AG04450 (cell line): Measurements from ENCODE around the gene C11orf21. TPM values are rescaled to one million over a fixed set of nuclear protein-coding genes. Genes with fewer than 3 reads are reported as not detected.

Source experiments
- CTCF ChIA-PET: fragments of 300-600, 350-600 bp; formaldehyde crosslinking; extraction: SDS; loops from one replicate; lab custom pipeline; 2022; ENCODE audit warnings: antibody characterized with exemption, inconsistent platforms; lab: Charles Lee
- POLR2A ChIA-PET: fragments of 350-600 bp; formaldehyde crosslinking; extraction: SDS; loops from one replicate; lab custom pipeline; 2021; ENCODE audit warnings: antibody characterized with exemption, inconsistent platforms; lab: Yijun Ruan, JAX
- DNase-seq: peaks from one replicate; pipeline ENCODE4 v3.0.0-alpha.2; 2011; ENCODE audit warnings: low read depth, low spot score
- H3K27ac ChIP-seq: one replicate; pipeline ENCODE4 v1.5.1; 2012; ENCODE audit warnings: low read depth, low read length, control low read depth
- H3K27me3 ChIP-seq: one replicate; pipeline ENCODE4 v1.6.0; 2012; ENCODE audit warnings: low read length; ENCODE audit not compliant: control insufficient read depth, insufficient read depth
- H3K4me3 ChIP-seq: 2 replicates; pipeline ENCODE4 v1.5.1; 2011; ENCODE audit warnings: mild to moderate bottlenecking, low read depth, low read length, control low read depth
- H3K9me3 ChIP-seq: 2 replicates; pipeline ENCODE4 v1.5.1; 2012; ENCODE audit warnings: low read length; ENCODE audit not compliant: control insufficient read depth, insufficient read depth
- polyA plus RNA-seq: library from polyadenylated mRNA; depleted of rRNA; stranded (reverse); fragments of >200 nt; gene quantifications from 2 replicates; pipeline ENCODE4 v1.2.3, GENCODE V29; 2011
- TF ChIP-seq, protein P1 (sequence below): IDR thresholded peaks from 2 replicates; pipeline ENCODE4 v1.5.1; 2011; ENCODE audit warnings: low read depth, low read length, control low read depth, inconsistent platforms

The C11orf21 gene
- polyA plus RNA-seq, 1 experiment, result not detected

DNA sequence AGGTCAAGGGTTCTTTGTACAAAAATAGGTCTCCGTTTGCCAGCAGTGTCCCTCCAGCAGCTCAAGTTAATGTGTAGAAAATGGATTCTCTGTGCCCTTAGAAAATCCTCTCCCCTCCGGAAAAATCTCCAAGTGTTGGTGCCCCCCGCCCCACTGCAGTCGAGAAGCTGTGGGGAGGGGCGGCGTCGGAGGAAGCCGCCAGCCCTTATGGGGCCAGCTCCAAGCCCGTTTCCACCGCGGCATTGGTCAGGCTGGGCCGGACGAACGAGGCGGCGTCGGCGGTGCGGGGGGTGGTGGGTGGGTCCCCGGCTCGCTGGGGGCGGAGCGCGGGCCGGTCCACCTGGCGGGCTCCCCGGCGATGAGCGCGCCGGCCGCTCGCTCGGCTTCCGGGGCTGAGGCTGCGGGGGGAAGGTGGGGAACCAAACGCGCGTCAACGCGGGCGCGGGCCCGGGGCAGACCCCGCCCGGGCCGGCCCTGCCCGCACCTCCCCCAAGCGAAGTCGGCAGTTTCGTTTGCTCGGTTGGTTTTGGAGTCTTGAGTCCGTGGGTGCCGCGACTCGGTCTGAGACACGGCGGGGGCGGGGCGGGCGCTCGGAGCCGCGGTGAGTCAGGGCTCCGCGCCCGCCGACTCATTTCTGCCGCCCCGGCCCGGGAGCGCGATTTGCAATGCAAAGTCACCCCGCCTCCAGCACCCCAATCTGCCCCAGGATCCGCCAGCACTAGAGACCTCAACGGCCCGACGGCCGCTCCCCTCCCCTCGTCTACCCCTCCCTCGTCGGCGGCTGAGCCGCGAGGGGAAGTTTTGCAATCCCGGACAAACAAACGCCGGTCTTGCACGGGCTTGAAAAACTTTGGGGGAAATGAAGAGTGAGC, 32.8 kb downstream of the C11orf21 start:
- no peak for DNase-seq
- POLR2A ChIA-PET, result interaction anchor here (0.9 kb wide), 1 partner anchor 109 kb away, joined by 3 read pairs; no protein-coding TSS in a partner anchor

DNA sequence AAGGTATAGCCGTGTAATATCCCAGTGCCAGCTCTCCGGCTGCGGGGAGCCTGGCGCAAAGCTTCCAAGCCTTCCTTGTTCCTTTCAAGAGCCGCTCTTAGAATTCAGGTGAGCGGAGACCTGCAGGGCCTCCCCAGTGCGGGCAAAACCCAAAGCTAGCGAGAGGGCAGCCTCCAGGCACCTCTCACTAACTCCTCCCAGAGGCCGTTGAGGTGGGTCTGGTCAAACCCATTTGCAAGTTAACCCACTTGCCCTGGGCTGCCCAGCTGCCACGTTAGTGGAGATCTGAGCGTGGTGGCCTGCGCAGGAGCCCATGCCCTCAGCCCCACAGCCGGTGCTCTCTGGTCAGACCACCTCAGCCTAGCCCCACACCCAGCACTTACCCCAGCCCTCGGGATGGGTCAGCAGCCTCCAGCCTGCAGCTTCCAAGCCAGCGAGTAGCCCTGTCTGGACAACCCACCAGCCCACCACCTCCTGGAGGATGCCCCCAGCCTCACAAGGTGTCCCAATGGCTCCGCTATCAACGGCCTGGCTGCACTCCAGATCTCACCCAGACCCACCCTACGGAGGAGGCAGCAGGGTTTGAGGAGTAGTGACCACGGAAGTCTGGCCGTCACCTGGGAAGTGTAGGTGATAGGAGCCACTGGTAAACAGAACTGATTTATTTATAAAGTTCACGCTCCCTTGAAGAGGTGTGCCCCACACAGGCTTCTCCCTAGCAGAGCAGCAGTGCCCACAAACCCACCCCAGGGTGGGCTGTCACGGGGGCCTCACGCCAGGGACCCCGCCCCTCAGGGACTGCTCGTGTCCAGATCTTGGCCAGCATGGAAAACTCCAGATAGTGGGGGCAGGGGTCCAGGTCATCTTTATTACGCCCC, 33.6 kb downstream of the C11orf21 start:
- ChIA-PET CTCF (no interaction called here), POLR2A (no interaction called here)
- no peak overlapping the region for H3K27ac ChIP-seq
- H3K4me3 ChIP-seq, result no peak overlapping the region
- TF ChIP-seq, protein P1, sequence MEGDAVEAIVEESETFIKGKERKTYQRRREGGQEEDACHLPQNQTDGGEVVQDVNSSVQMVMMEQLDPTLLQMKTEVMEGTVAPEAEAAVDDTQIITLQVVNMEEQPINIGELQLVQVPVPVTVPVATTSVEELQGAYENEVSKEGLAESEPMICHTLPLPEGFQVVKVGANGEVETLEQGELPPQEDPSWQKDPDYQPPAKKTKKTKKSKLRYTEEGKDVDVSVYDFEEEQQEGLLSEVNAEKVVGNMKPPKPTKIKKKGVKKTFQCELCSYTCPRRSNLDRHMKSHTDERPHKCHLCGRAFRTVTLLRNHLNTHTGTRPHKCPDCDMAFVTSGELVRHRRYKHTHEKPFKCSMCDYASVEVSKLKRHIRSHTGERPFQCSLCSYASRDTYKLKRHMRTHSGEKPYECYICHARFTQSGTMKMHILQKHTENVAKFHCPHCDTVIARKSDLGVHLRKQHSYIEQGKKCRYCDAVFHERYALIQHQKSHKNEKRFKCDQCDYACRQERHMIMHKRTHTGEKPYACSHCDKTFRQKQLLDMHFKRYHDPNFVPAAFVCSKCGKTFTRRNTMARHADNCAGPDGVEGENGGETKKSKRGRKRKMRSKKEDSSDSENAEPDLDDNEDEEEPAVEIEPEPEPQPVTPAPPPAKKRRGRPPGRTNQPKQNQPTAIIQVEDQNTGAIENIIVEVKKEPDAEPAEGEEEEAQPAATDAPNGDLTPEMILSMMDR, result no peak
- no peaks in the 10 kb centered on the region; the same call in 1 of the 2 replicates for H3K9me3 ChIP-seq
- no peak for DNase-seq
- peaks cover 38% of the 10 kb centered on the region for H3K27me3 ChIP-seq

More for the DNA sequence above, 32.8 kb downstream of the C11orf21 start:
- H3K4me3 ChIP-seq, result peak overlapping the region; percentile 37
- TF ChIP-seq, protein P1, result no peak
- H3K9me3 ChIP-seq, result no peaks in the 10 kb centered on the region; the same call in 1 of the 2 replicates
- CTCF ChIA-PET, result no interaction called here
- no peak overlapping the region for H3K27ac ChIP-seq
- H3K27me3 ChIP-seq, result peaks cover 40% of the 10 kb centered on the region

DNA sequence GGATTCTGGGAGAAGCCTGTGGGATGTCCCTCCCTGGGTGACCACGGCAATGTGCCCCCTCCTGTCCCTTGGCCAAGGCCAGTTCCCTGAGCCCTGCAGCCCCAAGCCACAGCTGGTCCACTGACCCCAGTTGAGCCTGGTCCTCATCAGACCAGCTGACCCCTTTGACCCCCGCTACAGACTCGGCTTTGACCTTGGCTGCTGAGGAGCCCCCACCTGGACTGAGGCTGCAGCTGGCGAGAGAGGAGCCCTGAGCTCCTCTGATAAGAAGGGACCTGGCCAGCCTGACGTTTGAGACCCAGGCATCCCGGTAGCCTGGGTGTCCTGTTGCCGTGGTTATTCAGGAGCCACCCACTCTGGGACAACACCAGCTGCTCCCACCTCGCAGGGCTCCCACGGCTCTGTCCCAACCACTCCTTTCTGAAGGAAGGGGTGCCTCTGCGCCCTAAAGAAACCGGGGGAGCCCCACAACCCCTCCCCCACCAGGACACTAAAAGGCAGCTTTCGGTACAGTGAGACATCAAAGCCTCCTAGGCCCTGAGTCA, 34.3 kb downstream of the C11orf21 start:
- CTCF ChIA-PET, result no interaction called here
- H3K4me3 ChIP-seq, result no peak overlapping the region
- no peaks in the 10 kb centered on the region; the same call in 1 of the 2 replicates for H3K9me3 ChIP-seq
- DNase-seq, result no peak
- peaks cover 35% of the 10 kb centered on the region for H3K27me3 ChIP-seq
- TF ChIP-seq, protein P1, result no peak
- POLR2A ChIA-PET, result no interaction called here
- H3K27ac ChIP-seq, result no peak overlapping the region

DNA sequence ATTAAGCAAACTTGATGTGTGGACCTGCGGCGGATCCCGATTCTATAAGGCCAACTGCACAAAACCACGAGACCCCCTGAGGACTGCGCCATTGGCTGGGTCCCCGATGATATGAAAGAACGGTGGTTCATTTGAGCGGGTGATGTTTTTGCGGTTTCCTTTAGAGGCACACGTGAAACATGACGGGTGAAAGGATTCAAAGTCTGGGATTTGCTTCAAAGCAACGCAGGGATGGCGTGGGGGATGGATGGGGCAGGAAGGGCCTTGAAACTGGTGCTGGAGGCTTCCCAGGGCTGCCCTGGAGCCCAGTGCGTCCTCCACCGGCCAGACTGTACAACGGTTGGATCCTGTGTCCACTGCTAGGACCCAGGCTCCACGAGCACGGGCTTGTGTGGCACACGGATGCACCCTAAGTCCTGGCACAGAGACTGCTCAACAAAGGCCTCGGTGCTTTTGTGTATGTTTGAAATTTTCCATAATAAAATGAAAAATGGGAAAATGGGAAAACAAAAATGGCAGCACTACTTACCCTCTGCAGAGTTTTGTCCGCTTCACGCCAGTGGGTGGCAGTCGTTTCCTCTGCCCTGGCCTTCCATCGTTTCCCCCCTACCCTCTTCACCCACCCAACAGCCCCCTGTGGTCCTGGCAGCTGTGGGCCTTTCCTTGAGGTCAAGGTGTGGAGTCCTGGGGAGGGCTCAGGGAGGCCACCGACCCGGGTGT, 35.0 kb downstream of the C11orf21 start:
- H3K27me3 ChIP-seq, result peaks cover 31% of the 10 kb centered on the region
- CTCF ChIA-PET, result no interaction called here

More for the DNA sequence above, 35.0 kb downstream of the C11orf21 start:
- POLR2A ChIA-PET, result no interaction called here
- Histone ChIP-seq H3K27ac (no peak overlapping the region), H3K4me3 (no peak overlapping the region), H3K9me3 (no peaks in the 10 kb centered on the region; the same call in 1 of the 2 replicates)
- TF ChIP-seq, protein P1, result no peak
- no peak for DNase-seq
